Heart left ventricle (tissue), 16 donors: ENCODE measurements around the gene RYR3. TPM values are rescaled to one million over a fixed set of nuclear protein-coding genes. Genes with fewer than 3 reads are reported as not detected.

ENCODE experiments used
- ATAC-seq, 4 donors: fragments of 200-7000 bp; cut with Tn5 transposase; one replicate each; pipeline ENCODE4 v1.9.1; 2020 to 2022; ENCODE audit warnings: moderate library complexity in 4 of 4, mild to moderate bottlenecking in 3 of 4, moderate number of reproducible peaks in 1 of 4
- DNase-seq, 5 donors: peaks; one replicate each; pipeline ENCODE4 v3.0.0-alpha.2; 2020
- H3K27ac ChIP-seq, 12 donors: fragments of 200-600 bp; sonication (generic) in 4 of 12; one replicate each; pipeline versions ENCODE4 v1.5.0 to v1.8.0; 2016 to 2022; ENCODE audit warnings: mild to moderate bottlenecking in 2 of 12
- H3K27me3 ChIP-seq, 9 donors: fragments of 200-600 bp; sonication (generic) in 2 of 9; one replicate each; pipeline versions ENCODE4 v1.5.1 to v1.8.0; 2016 to 2022; ENCODE audit warnings: mild to moderate bottlenecking in 3 of 9
- H3K36me3 ChIP-seq, 9 donors: fragments of 200-600 bp; sonication (generic) in 2 of 9; one replicate each; pipeline versions ENCODE4 v1.5.0 to v1.8.0; 2018 to 2022; ENCODE audit warnings: mild to moderate bottlenecking in 2 of 9
- H3K4me1 ChIP-seq, 12 donors: fragments of 200-600 bp; sonication (generic) in 4 of 12; one replicate each; pipeline versions ENCODE4 v1.5.0 to v1.8.0; 2016 to 2022; ENCODE audit warnings: mild to moderate bottlenecking in 3 of 12
- H3K4me3 ChIP-seq, 12 donors: fragments of 200-600 bp; sonication (generic) in 4 of 12; one replicate each; pipeline versions ENCODE4 v1.5.0 to v1.8.0; 2017 to 2022; ENCODE audit warnings: mild to moderate bottlenecking in 9 of 12, moderate library complexity in 4 of 12
- H3K9me3 ChIP-seq, 12 donors: fragments of 200-600 bp; sonication (generic) in 4 of 12; one replicate each; pipeline versions ENCODE4 v1.5.0 to v1.8.0; 2016 to 2022; ENCODE audit warnings: mild to moderate bottlenecking in 1 of 12
- CTCF ChIP-seq, 12 donors: fragments of 200-600 bp; sonication (generic) in 4 of 12; IDR thresholded peaks; one replicate each; pipeline versions ENCODE4 v1.5.0 to v1.8.0; 2018 to 2022; ENCODE audit warnings: antibody characterized with exemption in 12 of 12, mild to moderate bottlenecking in 5 of 12
- POLR2A ChIP-seq, 2 donors: fragments of 450-650 bp; IDR thresholded peaks; one replicate each; pipeline ENCODE4 v1.6.1; 2017; ENCODE audit warnings: antibody characterized with exemption in 2 of 2, mild to moderate bottlenecking in 2 of 2, moderate library complexity in 2 of 2
- WGBS, 4 donors: extraction: QIAGEN DNeasy Blood & Tissue Kit in 2 of 4; methylation state at CpG; one replicate each; pipeline versions ENCODE4 v1.1.5 to v1.1.7; 2013 to 2018; 5-methylcytosine and 5-hydroxymethylcytosine counted together
- intact Hi-C, 10 donors: fragments of 100-400 bp; cut with DNase I; formaldehyde crosslinking; loops; one replicate each; pipeline versions ENCODE4 v1.11.1 to v1.14.2; 2022
- polyA plus RNA-seq, 2 donors: library from polyadenylated mRNA; stranded (reverse); fragments of 200-250 nt; gene quantifications; one replicate each; pipeline ENCODE4 v1.2.3, GENCODE V29; 2013
- total RNA-seq, 9 donors: library from RNA; depleted of rRNA in 2 of 9; stranded (reverse); fragments of >200 nt in 2 of 9; fragmentation: NEBNext Ultra II Directional in 3 of 9; extraction: Animal tissue kit (Norgen Biotek cat#: 25700) in 3 of 9; gene quantifications; one replicate each; pipeline versions ENCODE4 v1.1.0 to v1.2.4, GENCODE V29; 2016 to 2023
- donor health status: ischemic (EF 13 %, LVEDD 7.1; RV severe dilation, severe dysfunction).
- donor health status: healthy with polysubstance abuse.
- donor health status: DM: no; HTN: yes; CAD: no.
- donor health status: DM: no; HTN: no; CAD: no.
- donor health status: ischemic (EF 25% LVEDD 6.9; RV normal size, moderate dysfunction).
- donor health status: ischemic (EF 25% LVEDD 5.7; RV mildly dilated, moderate dysfunction).
- donor health status: healthy.
- donor health status: DM: yes; HTN: yes; CAD: no.
- donor health status: ischemic (EF 35%, LVEDD 5.7; RV mildly dilated, moderate dysfunction).
- donor health status: nonischemic (EF 11% LVEDD 7.7; RV severe dilation, severe dysfunction).
- donor health status: DM: yes; HTN: yes; CAD: no.
- donor health status: PGD.
- donor health status: ischemic (EF 29% LVEDD 5.4; RV normal size, mild dysfunction).
- donor health status: nonischemic (EF 23%, LVEDD 6.1; RV moderate dilation, normal function).

Gene RYR3
- total and polyA plus RNA-seq, 11 donors: 0.01 to 0.35 (median 0.23) TPM; not detected in 2

GRCh38 chr15:33449810-33450209 lies 139.0 kb downstream of the RYR3 start:
- Histone ChIP-seq H3K4me1 (no peaks in the 10 kb centered on the region), H3K27me3 (no peaks in the 10 kb centered on the region), H3K27ac (no peak overlapping the region), H3K4me3 (no peak overlapping the region), H3K9me3 (no peaks in the 10 kb centered on the region), H3K36me3 (no peaks in the 10 kb centered on the region)
- ATAC-seq (no peak), DNase-seq (no peak)
- no peak for TF ChIP-seq CTCF (IDR thresholded peaks at IDR 0.05)
- no peak for TF ChIP-seq POLR2A (IDR thresholded peaks at IDR 0.05)
- intact Hi-C loops: loop anchor here in 3 of 10 donors (10.0 kb wide), 2 partner anchors 55 to 65 kb away; no protein-coding TSS in a partner anchor
- 37 to 53% (median 39%) methylated on average over 3 of the region's 3 CpGs for WGBS, 4 donors

GRCh38 chr15:33451385-33451784 lies 140.6 kb downstream of the RYR3 start:
- no peaks in the 10 kb centered on the region for H3K27me3 ChIP-seq
- 74 to 84% (median 79%) methylated on average over 4 of the region's 4 CpGs for WGBS, 4 donors
- no peak overlapping the region for H3K27ac ChIP-seq
- no peak overlapping the region for H3K4me3 ChIP-seq
- H3K9me3 ChIP-seq: no peaks in the 10 kb centered on the region
- H3K36me3 ChIP-seq: no peaks in the 10 kb centered on the region
- no peak for ATAC-seq
- no peaks in the 10 kb centered on the region for H3K4me1 ChIP-seq
- no peak for DNase-seq
- no peak for TF ChIP-seq CTCF (IDR thresholded peaks at IDR 0.05)
- no peak for TF ChIP-seq POLR2A (IDR thresholded peaks at IDR 0.05)
- intact Hi-C loops: loop anchor here in 1 of 10 donors (10.0 kb wide), 1 partner anchor 53 kb away; no protein-coding TSS in a partner anchor

DNA sequence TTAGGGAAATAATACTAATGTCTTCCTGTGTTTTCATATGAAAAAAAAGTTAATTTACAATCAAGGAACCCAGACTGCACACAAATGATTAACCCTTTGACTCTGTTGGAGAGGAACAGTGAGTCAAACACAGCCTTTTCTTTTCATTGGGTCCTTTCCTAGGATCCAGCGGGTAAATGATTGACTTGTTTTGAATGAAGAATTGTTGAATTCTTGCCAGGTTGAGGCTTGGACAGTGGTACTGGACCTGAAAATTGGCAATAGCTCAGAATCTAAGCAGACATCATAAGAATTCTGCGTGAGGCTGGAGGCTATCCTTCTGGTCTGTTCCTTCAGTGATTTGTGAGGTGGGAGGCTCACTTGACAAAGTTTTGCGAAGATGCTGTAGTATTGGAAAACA lies 143.0 kb downstream of the RYR3 start:
- no peak for TF ChIP-seq POLR2A (IDR thresholded peaks at IDR 0.05)
- no peak for TF ChIP-seq CTCF (IDR thresholded peaks at IDR 0.05)
- intact Hi-C loops: loop anchor here in 1 of 10 donors (10.0 kb wide), 1 partner anchor 51 kb away; no protein-coding TSS in a partner anchor
- ATAC-seq: no peak
- no peaks in the 10 kb centered on the region for H3K27me3 ChIP-seq
- no peaks in the 10 kb centered on the region for H3K4me1 ChIP-seq
- WGBS, 4 donors: 75 to 86% (median 83%) methylated on average over 3 of the region's 3 CpGs
- H3K27ac ChIP-seq: no peak overlapping the region
- H3K36me3 ChIP-seq: no peaks in the 10 kb centered on the region
- DNase-seq: no peak
- no peaks in the 10 kb centered on the region for H3K9me3 ChIP-seq
- no peak overlapping the region for H3K4me3 ChIP-seq

GRCh38 chr15:33454346-33454745 lies 143.6 kb downstream of the RYR3 start:
- H3K9me3 ChIP-seq: no peaks in the 10 kb centered on the region
- H3K4me1 ChIP-seq: no peaks in the 10 kb centered on the region
- 82 to 92% (median 87%) methylated on average over 7 of the region's 7 CpGs for WGBS, 4 donors
- intact Hi-C loops: loop anchor here in 1 of 10 donors (10.0 kb wide), 1 partner anchor 50 kb away; no protein-coding TSS in a partner anchor
- no peak for TF ChIP-seq CTCF (IDR thresholded peaks at IDR 0.05)
- TF ChIP-seq POLR2A (IDR thresholded peaks at IDR 0.05): no peak
- no peak overlapping the region for H3K27ac ChIP-seq
- H3K4me3 ChIP-seq: no peak overlapping the region
- ATAC-seq: no peak
- H3K27me3 ChIP-seq: no peaks in the 10 kb centered on the region
- no peaks in the 10 kb centered on the region for H3K36me3 ChIP-seq
- DNase-seq: no peak
